Neural cell (in vitro differentiated cells): ENCODE results near the gene KRT3. TPM values are rescaled to one million over a fixed set of nuclear protein-coding genes. Genes with fewer than 3 reads are reported as not detected.

Experiments used
- H2AFZ ChIP-seq: fragments of 200-600, 300-800 bp; sonication (generic), shearing (Covaris generic); 2 replicates; pipeline ENCODE4 v1.6.0; 2014; ENCODE audit warnings: low read depth, mild to moderate bottlenecking, antibody characterized with exemption, low read length, moderate library complexity
- H3F3A ChIP-seq: fragments of 200-600 bp; shearing (Covaris generic); 2 replicates; pipeline ENCODE4 v1.6.1; 2016; ENCODE audit warnings: mild to moderate bottlenecking, moderate library complexity, mixed read lengths, antibody characterized with exemption, low read length; ENCODE audit not compliant: insufficient read depth, poor library complexity, severe bottlenecking
- H3K27ac ChIP-seq: fragments of 200-600, 300-800 bp; sonication (generic), shearing (Covaris generic); 2 replicates; pipeline ENCODE4 v1.5.1; 2014; ENCODE audit warnings: mild to moderate bottlenecking, low read length, moderate library complexity
- H3K27me3 ChIP-seq: fragments of 300-800, 200-600 bp; sonication (generic), shearing (Covaris generic); 2 replicates; pipeline ENCODE4 v1.6.0; 2014; ENCODE audit warnings: mild to moderate bottlenecking, low read depth, low read length, moderate library complexity; ENCODE audit not compliant: insufficient read depth
- H3K36me3 ChIP-seq: fragments of 300-800, 200-600 bp; sonication (generic), shearing (Covaris generic); 2 replicates; pipeline ENCODE4 v1.5.1; 2014; ENCODE audit warnings: mild to moderate bottlenecking, antibody characterized with exemption, low read length, moderate library complexity; ENCODE audit not compliant: insufficient read depth
- H3K4me2 ChIP-seq: fragments of 300-800, 200-600 bp; sonication (generic), shearing (Covaris generic); 2 replicates; pipeline ENCODE4 v1.6.0; 2014; ENCODE audit warnings: mild to moderate bottlenecking, low read length
- H3K4me3 ChIP-seq: fragments of 300-800, 200-600 bp; sonication (generic), shearing (Covaris generic); 2 replicates; pipeline ENCODE4 v1.5.1; 2014; ENCODE audit warnings: mild to moderate bottlenecking, low read length, moderate library complexity
- H3K79me2 ChIP-seq: fragments of 200-600 bp; shearing (Covaris generic); replicated peaks from 2 replicates; pipeline ENCODE4 v1.6.0; 2014; ENCODE audit warnings: mild to moderate bottlenecking, low read length, moderate library complexity; ENCODE audit not compliant: insufficient read depth
- H3K9ac ChIP-seq: fragments of 300-800, 200-600 bp; sonication (generic), shearing (Covaris generic); 2 replicates; pipeline ENCODE4 v1.6.1; 2016; ENCODE audit warnings: mild to moderate bottlenecking, low read length, mixed read lengths
- H3K9me2 ChIP-seq: fragments of 200-600 bp; shearing (Covaris generic); 2 replicates; pipeline ENCODE4 v1.6.1; 2016; ENCODE audit warnings: mild to moderate bottlenecking, low read length, mixed read lengths; ENCODE audit not compliant: insufficient read depth
- H3K9me3 ChIP-seq: fragments of 200-600, 300-800 bp; sonication (generic), shearing (Covaris generic); 2 replicates; pipeline ENCODE4 v1.6.1; 2016; ENCODE audit warnings: mild to moderate bottlenecking, mixed run types, low read length, moderate library complexity, mixed read lengths
- H4K20me1 ChIP-seq: fragments of 200-600 bp; shearing (Covaris generic); 2 replicates; pipeline ENCODE4 v1.6.1; 2016; ENCODE audit warnings: mild to moderate bottlenecking, mixed run types; ENCODE audit not compliant: insufficient read depth
- EP300 ChIP-seq: fragments of 450-650 bp; conservative IDR thresholded peaks from 2 replicates; pipeline ENCODE4 v1.6.1; 2014; ENCODE audit warnings: antibody characterized with exemption, mild to moderate bottlenecking, moderate library complexity; ENCODE audit not compliant: poor library complexity, severe bottlenecking
- EZH2 ChIP-seq: fragments of 200-600, 300-800 bp; shearing (Covaris generic), sonication (generic); IDR thresholded peaks from 2 replicates; pipeline ENCODE4 v1.6.1; 2014; ENCODE audit warnings: antibody characterized with exemption, low read length, borderline replicate concordance, mild to moderate bottlenecking; ENCODE audit not compliant: insufficient read depth, poor library complexity, severe bottlenecking
- MXI1 ChIP-seq: fragments of 450-650 bp; conservative IDR thresholded peaks from 2 replicates; pipeline ENCODE4 v1.6.1; 2014; ENCODE audit warnings: antibody characterized with exemption, mild to moderate bottlenecking; ENCODE audit not compliant: poor library complexity, severe bottlenecking
- POLR2AphosphoS5 ChIP-seq: IDR thresholded peaks from 2 replicates; pipeline ENCODE4 v1.6.1; 2012
- RAD21 ChIP-seq: fragments of 450-650 bp; conservative IDR thresholded peaks from 2 replicates; pipeline ENCODE4 v1.6.1; 2014; ENCODE audit warnings: antibody characterized with exemption, mild to moderate bottlenecking, moderate library complexity
- SMC3 ChIP-seq: fragments of 450-650 bp; conservative IDR thresholded peaks from 2 replicates; pipeline ENCODE4 v1.6.1; 2014; ENCODE audit warnings: antibody characterized with exemption, mild to moderate bottlenecking, moderate library complexity; ENCODE audit not compliant: poor library complexity
- TAF1 ChIP-seq: IDR thresholded peaks from 2 replicates; pipeline ENCODE4 v1.6.1; 2012; ENCODE audit warnings: low read depth
- polyA plus RNA-seq: library from polyadenylated mRNA; depleted of rRNA; stranded (reverse); fragments of >200 nt; gene quantifications from 2 replicates; pipeline ENCODE4 v1.2.3, GENCODE V29; 2014
- TF ChIP-seq, protein P1 (sequence below): fragments of 450-650 bp; IDR thresholded peaks from 2 replicates; pipeline ENCODE4 v1.5.1; 2014; ENCODE audit warnings: antibody characterized with exemption, mild to moderate bottlenecking, moderate library complexity; ENCODE audit not compliant: poor library complexity, severe bottlenecking
- TF ChIP-seq, protein P2 (sequence below): IDR thresholded peaks from 2 replicates; pipeline ENCODE4 v1.6.1; 2012; ENCODE audit warnings: borderline replicate concordance

Gene KRT3
- polyA plus RNA-seq, 1 donor from 2014 or later, result not detected

DNA sequence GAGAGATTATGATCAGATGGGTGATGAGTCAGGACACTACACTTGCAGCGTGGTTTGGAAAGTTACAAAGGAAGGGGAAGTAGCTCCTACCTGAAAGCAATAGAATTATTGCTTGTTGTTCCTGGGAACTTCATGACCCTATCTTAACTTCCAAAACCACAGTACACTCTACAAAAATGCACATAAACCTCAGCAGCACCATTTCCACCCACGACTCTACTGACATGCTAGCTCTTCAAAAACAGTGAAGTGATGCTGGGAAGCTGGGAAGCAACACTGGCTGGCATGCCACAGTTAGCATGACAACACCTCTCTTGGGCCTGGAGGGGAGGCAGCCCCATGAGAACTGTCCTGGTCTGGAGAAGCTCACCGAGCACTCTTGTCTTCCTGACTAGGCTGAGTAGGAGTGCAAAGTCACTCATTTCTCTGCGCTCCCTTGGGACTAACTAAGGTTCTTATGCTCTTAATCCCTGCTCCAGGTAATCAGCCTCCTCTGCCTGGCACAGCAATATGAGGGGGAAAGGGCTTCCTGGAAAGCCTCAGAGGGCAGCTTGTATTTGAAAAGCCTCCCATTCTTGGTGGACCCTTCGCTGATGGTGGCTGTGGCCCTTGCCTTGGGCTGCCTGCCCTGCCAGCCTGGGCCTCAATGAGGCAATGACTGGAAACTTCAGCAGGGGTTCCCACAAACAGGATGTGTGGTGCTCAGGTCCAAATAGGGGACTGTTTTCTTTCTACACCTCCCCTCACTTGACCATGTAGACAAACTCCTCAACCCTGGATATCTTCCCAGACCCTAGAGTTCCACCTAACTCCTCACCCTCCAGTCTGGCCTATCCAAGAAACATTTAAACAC is 1.2 kb downstream of the KRT3 start:
- no peaks in the 10 kb centered on the region for H3F3A ChIP-seq
- H3K9me2 ChIP-seq, result no peaks in the 10 kb centered on the region
- H3K27me3 ChIP-seq, result no peaks in the 10 kb centered on the region
- no peak overlapping the region for H3K9ac ChIP-seq
- TF ChIP-seq, protein P1, sequence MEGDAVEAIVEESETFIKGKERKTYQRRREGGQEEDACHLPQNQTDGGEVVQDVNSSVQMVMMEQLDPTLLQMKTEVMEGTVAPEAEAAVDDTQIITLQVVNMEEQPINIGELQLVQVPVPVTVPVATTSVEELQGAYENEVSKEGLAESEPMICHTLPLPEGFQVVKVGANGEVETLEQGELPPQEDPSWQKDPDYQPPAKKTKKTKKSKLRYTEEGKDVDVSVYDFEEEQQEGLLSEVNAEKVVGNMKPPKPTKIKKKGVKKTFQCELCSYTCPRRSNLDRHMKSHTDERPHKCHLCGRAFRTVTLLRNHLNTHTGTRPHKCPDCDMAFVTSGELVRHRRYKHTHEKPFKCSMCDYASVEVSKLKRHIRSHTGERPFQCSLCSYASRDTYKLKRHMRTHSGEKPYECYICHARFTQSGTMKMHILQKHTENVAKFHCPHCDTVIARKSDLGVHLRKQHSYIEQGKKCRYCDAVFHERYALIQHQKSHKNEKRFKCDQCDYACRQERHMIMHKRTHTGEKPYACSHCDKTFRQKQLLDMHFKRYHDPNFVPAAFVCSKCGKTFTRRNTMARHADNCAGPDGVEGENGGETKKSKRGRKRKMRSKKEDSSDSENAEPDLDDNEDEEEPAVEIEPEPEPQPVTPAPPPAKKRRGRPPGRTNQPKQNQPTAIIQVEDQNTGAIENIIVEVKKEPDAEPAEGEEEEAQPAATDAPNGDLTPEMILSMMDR, result no peak
- no peak for TF ChIP-seq POLR2AphosphoS5
- H3K36me3 ChIP-seq, result no peaks in the 10 kb centered on the region
- no peak overlapping the region for H2AFZ ChIP-seq
- no peaks in the 10 kb centered on the region for H3K79me2 ChIP-seq
- no peak overlapping the region for H3K4me2 ChIP-seq
- no peak overlapping the region for H3K27ac ChIP-seq
- H3K9me3 ChIP-seq, result no peaks in the 10 kb centered on the region
- H3K4me3 ChIP-seq, result no peak overlapping the region
- no peaks in the 10 kb centered on the region for H4K20me1 ChIP-seq

DNA sequence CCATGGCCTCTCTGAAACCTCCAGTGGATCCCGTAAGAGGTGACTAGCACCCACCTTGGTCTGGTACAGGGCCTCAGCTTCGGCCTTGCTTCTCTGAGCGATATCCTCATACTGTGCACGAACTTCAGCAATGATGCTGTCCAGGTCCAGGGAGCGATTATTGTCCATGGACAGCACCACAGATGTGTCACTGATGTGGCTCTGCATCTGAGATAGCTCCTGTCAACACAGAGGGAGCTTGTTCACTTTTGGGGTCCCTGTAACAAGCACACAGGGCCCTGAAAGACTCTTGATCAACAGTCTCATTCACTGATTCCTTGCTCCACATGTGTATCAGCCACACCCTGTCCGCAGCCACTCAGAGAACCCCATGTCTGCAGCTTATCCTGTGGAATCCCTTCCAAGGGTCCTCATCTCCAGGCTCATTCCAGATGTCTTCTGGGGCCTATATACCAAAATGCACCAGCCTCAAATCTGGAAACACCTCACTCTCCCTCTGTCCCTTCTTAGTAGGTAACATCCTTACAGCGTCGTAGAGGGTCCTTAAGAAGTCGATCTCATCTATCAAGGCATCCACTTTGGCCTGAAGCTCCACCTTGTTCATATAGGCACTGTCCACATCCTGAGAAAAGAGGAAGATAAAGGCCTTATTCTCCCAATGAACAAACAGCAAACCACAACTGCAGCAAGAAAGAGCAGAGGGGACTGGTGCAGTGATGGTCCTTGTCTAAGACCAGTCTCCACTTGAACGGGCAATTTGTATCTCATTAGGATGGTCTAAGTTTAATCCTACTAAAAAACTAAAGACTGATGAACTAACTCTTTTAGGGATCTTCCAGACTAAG is 3.5 kb downstream of the KRT3 start:
- H3K27me3 ChIP-seq, result no peaks in the 10 kb centered on the region
- TF ChIP-seq EP300 (no peak), RAD21 (no peak), TAF1 (no peak), SMC3 (no peak), MXI1 (no peak), POLR2AphosphoS5 (no peak), EZH2 (no peak)
- TF ChIP-seq, protein P1, result no peak
- TF ChIP-seq, protein P2, sequence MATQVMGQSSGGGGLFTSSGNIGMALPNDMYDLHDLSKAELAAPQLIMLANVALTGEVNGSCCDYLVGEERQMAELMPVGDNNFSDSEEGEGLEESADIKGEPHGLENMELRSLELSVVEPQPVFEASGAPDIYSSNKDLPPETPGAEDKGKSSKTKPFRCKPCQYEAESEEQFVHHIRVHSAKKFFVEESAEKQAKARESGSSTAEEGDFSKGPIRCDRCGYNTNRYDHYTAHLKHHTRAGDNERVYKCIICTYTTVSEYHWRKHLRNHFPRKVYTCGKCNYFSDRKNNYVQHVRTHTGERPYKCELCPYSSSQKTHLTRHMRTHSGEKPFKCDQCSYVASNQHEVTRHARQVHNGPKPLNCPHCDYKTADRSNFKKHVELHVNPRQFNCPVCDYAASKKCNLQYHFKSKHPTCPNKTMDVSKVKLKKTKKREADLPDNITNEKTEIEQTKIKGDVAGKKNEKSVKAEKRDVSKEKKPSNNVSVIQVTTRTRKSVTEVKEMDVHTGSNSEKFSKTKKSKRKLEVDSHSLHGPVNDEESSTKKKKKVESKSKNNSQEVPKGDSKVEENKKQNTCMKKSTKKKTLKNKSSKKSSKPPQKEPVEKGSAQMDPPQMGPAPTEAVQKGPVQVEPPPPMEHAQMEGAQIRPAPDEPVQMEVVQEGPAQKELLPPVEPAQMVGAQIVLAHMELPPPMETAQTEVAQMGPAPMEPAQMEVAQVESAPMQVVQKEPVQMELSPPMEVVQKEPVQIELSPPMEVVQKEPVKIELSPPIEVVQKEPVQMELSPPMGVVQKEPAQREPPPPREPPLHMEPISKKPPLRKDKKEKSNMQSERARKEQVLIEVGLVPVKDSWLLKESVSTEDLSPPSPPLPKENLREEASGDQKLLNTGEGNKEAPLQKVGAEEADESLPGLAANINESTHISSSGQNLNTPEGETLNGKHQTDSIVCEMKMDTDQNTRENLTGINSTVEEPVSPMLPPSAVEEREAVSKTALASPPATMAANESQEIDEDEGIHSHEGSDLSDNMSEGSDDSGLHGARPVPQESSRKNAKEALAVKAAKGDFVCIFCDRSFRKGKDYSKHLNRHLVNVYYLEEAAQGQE, result no peak
- H3K27ac ChIP-seq, result no peak overlapping the region

More for the DNA sequence above, 3.5 kb downstream of the KRT3 start:
- H3K4me2 ChIP-seq, result no peak overlapping the region
- H3K36me3 ChIP-seq, result no peaks in the 10 kb centered on the region
- H3K9ac ChIP-seq, result no peak overlapping the region
- no peaks in the 10 kb centered on the region for H3K9me2 ChIP-seq
- H3K9me3 ChIP-seq, result no peaks in the 10 kb centered on the region
- H3F3A ChIP-seq, result no peaks in the 10 kb centered on the region
- no peaks in the 10 kb centered on the region for H3K79me2 ChIP-seq
- H2AFZ ChIP-seq, result no peak overlapping the region
- H4K20me1 ChIP-seq, result no peaks in the 10 kb centered on the region
- H3K4me3 ChIP-seq, result no peak overlapping the region
